H9 (cell line): ENCODE measurements around the gene PIAS1. TPM values are rescaled to one million over a fixed set of nuclear protein-coding genes. Genes with fewer than 3 reads are reported as not detected.

ENCODE experiments used
- DNase-seq: peaks from one replicate; pipeline ENCODE4 v3.0.0-alpha.2; 2017
- H2AFZ ChIP-seq: one replicate; pipeline ENCODE4 v1.6.1; 2013; ENCODE audit warnings: mild to moderate bottlenecking, low read length, control low read depth, moderate library complexity
- H2AK5ac ChIP-seq: 2 replicates; pipeline ENCODE4 v1.6.1; 2013; ENCODE audit warnings: low read length, control low read depth, mixed read lengths; ENCODE audit not compliant: insufficient read length
- H2BK120ac ChIP-seq: one replicate; pipeline ENCODE4 v1.6.1; 2013; ENCODE audit warnings: low read depth, mild to moderate bottlenecking, low read length, control low read depth, inconsistent platforms; ENCODE audit not compliant: poor library complexity, severe bottlenecking
- H2BK12ac ChIP-seq: 2 replicates; pipeline ENCODE4 v1.6.1; 2013; ENCODE audit warnings: low read length, control low read depth, mixed read lengths, low read depth; ENCODE audit not compliant: insufficient read length
- H2BK15ac ChIP-seq: 2 replicates; pipeline ENCODE4 v1.6.1; 2013; ENCODE audit warnings: low read depth, low read length, control low read depth
- H2BK20ac ChIP-seq: one replicate; pipeline ENCODE4 v1.6.1; 2013; ENCODE audit warnings: low read depth, mild to moderate bottlenecking, low read length, control low read depth, inconsistent platforms; ENCODE audit not compliant: poor library complexity, severe bottlenecking
- H2BK5ac ChIP-seq: 2 replicates; pipeline ENCODE4 v1.6.1; 2013; ENCODE audit warnings: low read length, control low read depth, mixed read lengths; ENCODE audit not compliant: insufficient read length
- H3K14ac ChIP-seq: 2 replicates; pipeline ENCODE4 v1.6.1; 2013; ENCODE audit warnings: low read length, control low read depth; ENCODE audit not compliant: insufficient read depth
- H3K18ac ChIP-seq: 2 replicates; pipeline ENCODE4 v1.6.1; 2013; ENCODE audit warnings: low read depth, mild to moderate bottlenecking, mixed read lengths, low read length, control low read depth; ENCODE audit not compliant: insufficient read length
- H3K23ac ChIP-seq: 2 replicates; pipeline ENCODE4 v1.6.1; 2013; ENCODE audit warnings: low read length, control low read depth, mixed read lengths, low read depth; ENCODE audit not compliant: insufficient read length
- H3K23me2 ChIP-seq: 2 replicates; pipeline ENCODE4 v1.6.1; 2013; ENCODE audit warnings: low read depth, mild to moderate bottlenecking, mixed read lengths, low read length, control low read depth; ENCODE audit not compliant: insufficient read length, poor library complexity, severe bottlenecking
- H3K27ac ChIP-seq: 2 replicates; pipeline ENCODE4 v1.5.1; 2013; ENCODE audit warnings: low read length, control low read depth, mixed read lengths, low read depth; ENCODE audit not compliant: insufficient read length
- H3K27me3 ChIP-seq: 2 replicates; pipeline ENCODE4 v1.6.1; 2013; ENCODE audit warnings: low read length, control low read depth, inconsistent platforms; ENCODE audit not compliant: insufficient read depth
- H3K4ac ChIP-seq: 2 replicates; pipeline ENCODE4 v1.6.1; 2013; ENCODE audit warnings: low read depth, mild to moderate bottlenecking, control low read depth, inconsistent platforms, low read length, moderate library complexity
- H3K4me1 ChIP-seq: 2 replicates; pipeline ENCODE4 v1.6.1; 2013; ENCODE audit warnings: low read length, control low read depth, inconsistent platforms; ENCODE audit not compliant: insufficient read depth
- H3K4me2 ChIP-seq: 2 replicates; pipeline ENCODE4 v1.6.1; 2013; ENCODE audit warnings: low read length, control low read depth, mixed read lengths; ENCODE audit not compliant: insufficient read length, insufficient read depth
- H3K56ac ChIP-seq: 2 replicates; pipeline ENCODE4 v1.6.1; 2013; ENCODE audit warnings: low read depth, mild to moderate bottlenecking, mixed read lengths, low read length, control low read depth; ENCODE audit not compliant: insufficient read length
- H3K79me1 ChIP-seq: 2 replicates; pipeline ENCODE4 v1.6.1; 2013; ENCODE audit warnings: low read depth, mild to moderate bottlenecking, moderate library complexity, low read length, control low read depth, inconsistent platforms; ENCODE audit not compliant: insufficient read depth, poor library complexity, severe bottlenecking
- H3K79me2 ChIP-seq: 2 replicates; pipeline ENCODE4 v1.6.1; 2013; ENCODE audit warnings: low read length, control low read depth, inconsistent platforms; ENCODE audit not compliant: insufficient read depth
- H3K9ac ChIP-seq: 2 replicates; pipeline ENCODE4 v1.6.1; 2013; ENCODE audit warnings: low read length, control low read depth, mixed read lengths; ENCODE audit not compliant: insufficient read length; ENCODE audit errors: extremely low read depth
- H3K9me3 ChIP-seq: one replicate; pipeline ENCODE4 v1.6.1; 2013; ENCODE audit warnings: low read depth, low read length, inconsistent platforms; ENCODE audit not compliant: control insufficient read depth
- H3T11ph ChIP-seq: one replicate; pipeline ENCODE4 v1.6.1; 2013; ENCODE audit warnings: mild to moderate bottlenecking, low read length, control low read depth, inconsistent platforms
- H4K20me1 ChIP-seq: one replicate; pipeline ENCODE4 v1.6.1; 2013; ENCODE audit not compliant: control insufficient read depth, insufficient read length, insufficient read depth
- H4K5ac ChIP-seq: 2 replicates; pipeline ENCODE4 v1.6.1; 2013; ENCODE audit warnings: low read depth, mild to moderate bottlenecking, mixed read lengths, low read length, control low read depth; ENCODE audit not compliant: insufficient read length
- H4K8ac ChIP-seq: replicated peaks from 2 replicates; pipeline ENCODE4 v1.6.1; 2013; ENCODE audit warnings: low read length, control low read depth, mixed read lengths, low read depth; ENCODE audit not compliant: insufficient read length
- H4K91ac ChIP-seq: 2 replicates; pipeline ENCODE4 v1.6.1; 2013; ENCODE audit warnings: low read depth, mild to moderate bottlenecking, moderate library complexity, mixed read lengths, low read length, control low read depth; ENCODE audit not compliant: insufficient read length
- H3K27ac Mint-ChIP-seq, 3 experiments: 2 replicates in 2 of 3; 3 replicates in 1 of 3; pipeline ENCODE4 v1.8.0; 2020 to 2021; ENCODE audit warnings: mixed read lengths in 3 of 3, mild to moderate bottlenecking in 1 of 3, moderate library complexity in 1 of 3
- H3K27me3 Mint-ChIP-seq: 2 replicates; pipeline ENCODE4 v1.8.0; 2021; ENCODE audit warnings: low read depth, mild to moderate bottlenecking, moderate library complexity, mixed read lengths
- H3K36me3 Mint-ChIP-seq, 3 experiments: 2 replicates in 2 of 3; 3 replicates in 1 of 3; pipeline ENCODE4 v1.8.0; 2020 to 2021; ENCODE audit warnings: low read depth in 3 of 3, mixed read lengths in 3 of 3; ENCODE audit not compliant: insufficient read depth in 1 of 3
- H3K4me1 Mint-ChIP-seq, 2 experiments: 2 replicates each; pipeline ENCODE4 v1.8.0; 2020; ENCODE audit warnings: mixed read lengths in 2 of 2
- H3K4me3 Mint-ChIP-seq, 2 experiments: 2 replicates in 1 of 2; 3 replicates in 1 of 2; pipeline ENCODE4 v1.8.0; 2020 to 2021; ENCODE audit warnings: mild to moderate bottlenecking in 2 of 2, mixed read lengths in 2 of 2, moderate library complexity in 1 of 2
- H3K9me3 Mint-ChIP-seq, 2 experiments: 2 replicates in 1 of 2; 3 replicates in 1 of 2; pipeline ENCODE4 v1.8.0; 2020; ENCODE audit warnings: mild to moderate bottlenecking in 2 of 2, mixed read lengths in 2 of 2, moderate library complexity in 1 of 2
- WGBS: extraction: QIAGEN DNeasy Blood & Tissue Kit; methylation state at CpG from one replicate; pipeline ENCODE4 v1.1.7; 2013; ENCODE audit warnings: missing lambda C conversion rate, low lambda C conversion rate, mixed read lengths; ENCODE audit not compliant: insufficient read length; ENCODE audit errors: extremely low coverage; 5-methylcytosine and 5-hydroxymethylcytosine counted together
- total RNA-seq: library from RNA; stranded (reverse); gene quantifications from 2 replicates; pipeline ENCODE4 v1.2.1, GENCODE V29; 2021
- TF ChIP-seq, protein P1 (sequence below): fragments of 200-600 bp; sonication (generic); conservative IDR thresholded peaks from 3 replicates; pipeline ENCODE4 v1.8.0; 2021; ENCODE audit warnings: antibody characterized with exemption, mild to moderate bottlenecking

PIAS1 gene
- total RNA-seq, 1 experiment from 2014 or later, result 31.1 TPM

DNA sequence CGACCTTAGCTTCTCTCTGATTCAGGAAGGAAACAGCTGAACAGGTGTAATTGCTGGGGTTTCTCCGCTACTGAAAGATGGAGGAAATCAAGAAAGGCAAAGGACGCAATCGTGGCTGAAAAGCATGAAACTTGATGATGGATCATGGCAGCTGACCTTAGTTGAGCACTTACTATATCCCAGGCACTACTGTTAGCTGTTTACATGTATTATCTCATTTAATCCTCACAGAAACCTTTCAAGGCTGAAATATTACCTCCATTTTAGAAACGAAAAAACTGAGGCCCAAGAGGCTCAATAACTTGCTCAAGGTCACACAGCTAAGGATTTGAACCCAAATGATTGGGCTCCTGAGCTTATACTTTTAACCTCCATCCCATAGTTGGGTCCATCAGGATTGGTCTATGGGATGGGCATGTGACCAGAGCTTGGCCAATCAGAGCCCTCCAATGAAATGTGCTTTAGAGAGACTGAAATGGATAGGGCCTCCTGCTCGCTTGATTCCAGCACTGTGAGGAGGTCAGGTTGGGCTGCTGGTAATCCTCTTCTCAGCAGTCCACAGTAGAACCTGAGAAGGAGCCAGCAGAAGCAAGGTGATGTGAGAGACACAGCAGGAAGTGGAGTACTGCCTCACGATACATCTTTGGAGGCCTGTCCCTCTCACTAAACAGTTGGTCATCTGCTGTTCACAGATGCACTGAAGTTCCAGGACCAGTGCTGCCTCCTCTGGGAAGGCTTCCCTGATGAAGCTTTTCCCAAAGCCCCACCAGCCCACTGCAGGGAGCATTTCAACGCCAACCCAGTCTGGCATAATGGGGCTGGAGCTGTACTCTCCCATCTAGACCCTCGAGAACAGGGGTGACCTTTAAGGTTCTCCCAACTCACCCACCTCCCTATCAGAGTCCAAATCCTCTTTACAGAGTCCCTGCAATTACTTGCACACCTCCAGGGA lies 165.0 kb downstream of the PIAS1 start:
- no peak overlapping the region for H3K4me3 Mint-ChIP-seq
- H3K56ac ChIP-seq, result no peak overlapping the region
- no peaks in the 10 kb centered on the region for H4K20me1 ChIP-seq
- no peak overlapping the region for H2AK5ac ChIP-seq
- no peak overlapping the region for H3K18ac ChIP-seq
- H3K79me1 ChIP-seq, result peaks cover 17% of the 10 kb centered on the region
- no peak overlapping the region for H2BK15ac ChIP-seq
- no peak overlapping the region for H2BK5ac ChIP-seq
- H3K23me2 ChIP-seq, result no peaks in the 10 kb centered on the region
- no CpG with 5 or more reads among the region's 9 CpGs for WGBS
- H3K36me3 Mint-ChIP-seq, result peaks cover 35 to 59% (median 55%) of the 10 kb centered on the region in 3 experiments
- H3K9me3 ChIP-seq, result no peaks in the 10 kb centered on the region
- no peaks in the 10 kb centered on the region for H3K27me3 Mint-ChIP-seq
- H3K9ac ChIP-seq, result no peak overlapping the region
- H4K5ac ChIP-seq, result no peak overlapping the region
- no peak overlapping the region for H3K4ac ChIP-seq
- H3K27ac ChIP-seq, result no peak overlapping the region
- no peak overlapping the region for H2BK12ac ChIP-seq
- no peak overlapping the region for H4K8ac ChIP-seq
- no peak overlapping the region for H3K4me2 ChIP-seq
- H2BK20ac ChIP-seq, result no peak overlapping the region
- peak overlapping the region in 1 of 3 experiments; percentile 27; a peak in 1 of 7 replicates for H3K27ac Mint-ChIP-seq
- H3K27me3 ChIP-seq, result no peaks in the 10 kb centered on the region
- H3K79me2 ChIP-seq, result peaks cover 11% of the 10 kb centered on the region; the same call in 1 of the 2 replicates
- H2AFZ ChIP-seq, result no peak overlapping the region
- DNase-seq, result no peak
- H3K4me1 Mint-ChIP-seq, result no peaks in the 10 kb centered on the region
- H3K9me3 Mint-ChIP-seq, result peaks cover 11 to 19% of the 10 kb centered on the region in 2 experiments
- H2BK120ac ChIP-seq, result no peak overlapping the region
- no peak overlapping the region for H4K91ac ChIP-seq
- H3K4me1 ChIP-seq, result no peaks in the 10 kb centered on the region
- TF ChIP-seq, protein P1, sequence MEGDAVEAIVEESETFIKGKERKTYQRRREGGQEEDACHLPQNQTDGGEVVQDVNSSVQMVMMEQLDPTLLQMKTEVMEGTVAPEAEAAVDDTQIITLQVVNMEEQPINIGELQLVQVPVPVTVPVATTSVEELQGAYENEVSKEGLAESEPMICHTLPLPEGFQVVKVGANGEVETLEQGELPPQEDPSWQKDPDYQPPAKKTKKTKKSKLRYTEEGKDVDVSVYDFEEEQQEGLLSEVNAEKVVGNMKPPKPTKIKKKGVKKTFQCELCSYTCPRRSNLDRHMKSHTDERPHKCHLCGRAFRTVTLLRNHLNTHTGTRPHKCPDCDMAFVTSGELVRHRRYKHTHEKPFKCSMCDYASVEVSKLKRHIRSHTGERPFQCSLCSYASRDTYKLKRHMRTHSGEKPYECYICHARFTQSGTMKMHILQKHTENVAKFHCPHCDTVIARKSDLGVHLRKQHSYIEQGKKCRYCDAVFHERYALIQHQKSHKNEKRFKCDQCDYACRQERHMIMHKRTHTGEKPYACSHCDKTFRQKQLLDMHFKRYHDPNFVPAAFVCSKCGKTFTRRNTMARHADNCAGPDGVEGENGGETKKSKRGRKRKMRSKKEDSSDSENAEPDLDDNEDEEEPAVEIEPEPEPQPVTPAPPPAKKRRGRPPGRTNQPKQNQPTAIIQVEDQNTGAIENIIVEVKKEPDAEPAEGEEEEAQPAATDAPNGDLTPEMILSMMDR, result no peak
- no peak overlapping the region for H3T11ph ChIP-seq
- H3K14ac ChIP-seq, result no peak overlapping the region
- H3K23ac ChIP-seq, result no peak overlapping the region
